ENCODE data around the gene ARNT2. TPM values are rescaled to one million over a fixed set of nuclear protein-coding genes. Genes with fewer than 3 reads are reported as not detected.

ARNT2 gene
- total and polyA plus RNA-seq, 10 of the 15 experiments (the other 5 are each of a cell fraction or from before 2014, with no cell fraction given), result 0.07 to 0.49 (median 0.09) TPM; not detected in 6

DNA sequence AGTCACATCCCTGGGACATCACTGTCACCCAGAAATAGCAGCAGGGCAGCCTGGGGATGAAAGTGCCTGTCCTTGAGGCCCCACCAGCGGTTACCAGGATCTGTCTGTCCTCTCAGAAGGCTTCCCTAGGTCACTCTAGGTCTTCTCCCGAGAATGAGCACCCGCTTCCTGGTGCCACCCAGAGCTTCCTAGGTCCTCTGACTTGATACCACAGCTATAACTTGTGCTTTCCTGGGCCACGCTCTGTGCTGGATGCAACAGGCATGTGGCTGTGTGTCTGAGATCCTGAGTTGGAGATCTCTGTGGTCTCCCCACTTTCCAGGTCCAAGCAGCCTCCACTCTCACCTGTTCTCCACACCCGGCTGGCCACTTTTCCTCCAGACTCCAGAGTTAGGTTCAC, 25.8 kb downstream of the ARNT2 start (continued):
- TF ChIP-seq, protein P1, sequence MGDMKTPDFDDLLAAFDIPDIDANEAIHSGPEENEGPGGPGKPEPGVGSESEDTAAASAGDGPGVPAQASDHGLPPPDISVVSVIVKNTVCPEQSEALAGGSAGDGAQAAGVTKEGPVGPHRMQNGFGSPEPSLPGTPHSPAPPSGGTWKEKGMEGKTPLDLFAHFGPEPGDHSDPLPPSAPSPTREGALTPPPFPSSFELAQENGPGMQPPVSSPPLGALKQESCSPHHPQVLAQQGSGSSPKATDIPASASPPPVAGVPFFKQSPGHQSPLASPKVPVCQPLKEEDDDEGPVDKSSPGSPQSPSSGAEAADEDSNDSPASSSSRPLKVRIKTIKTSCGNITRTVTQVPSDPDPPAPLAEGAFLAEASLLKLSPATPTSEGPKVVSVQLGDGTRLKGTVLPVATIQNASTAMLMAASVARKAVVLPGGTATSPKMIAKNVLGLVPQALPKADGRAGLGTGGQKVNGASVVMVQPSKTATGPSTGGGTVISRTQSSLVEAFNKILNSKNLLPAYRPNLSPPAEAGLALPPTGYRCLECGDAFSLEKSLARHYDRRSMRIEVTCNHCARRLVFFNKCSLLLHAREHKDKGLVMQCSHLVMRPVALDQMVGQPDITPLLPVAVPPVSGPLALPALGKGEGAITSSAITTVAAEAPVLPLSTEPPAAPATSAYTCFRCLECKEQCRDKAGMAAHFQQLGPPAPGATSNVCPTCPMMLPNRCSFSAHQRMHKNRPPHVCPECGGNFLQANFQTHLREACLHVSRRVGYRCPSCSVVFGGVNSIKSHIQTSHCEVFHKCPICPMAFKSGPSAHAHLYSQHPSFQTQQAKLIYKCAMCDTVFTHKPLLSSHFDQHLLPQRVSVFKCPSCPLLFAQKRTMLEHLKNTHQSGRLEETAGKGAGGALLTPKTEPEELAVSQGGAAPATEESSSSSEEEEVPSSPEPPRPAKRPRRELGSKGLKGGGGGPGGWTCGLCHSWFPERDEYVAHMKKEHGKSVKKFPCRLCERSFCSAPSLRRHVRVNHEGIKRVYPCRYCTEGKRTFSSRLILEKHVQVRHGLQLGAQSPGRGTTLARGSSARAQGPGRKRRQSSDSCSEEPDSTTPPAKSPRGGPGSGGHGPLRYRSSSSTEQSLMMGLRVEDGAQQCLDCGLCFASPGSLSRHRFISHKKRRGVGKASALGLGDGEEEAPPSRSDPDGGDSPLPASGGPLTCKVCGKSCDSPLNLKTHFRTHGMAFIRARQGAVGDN (IDR thresholded peaks at IDR 0.05), result no peak
- TF ChIP-seq, protein P2, sequence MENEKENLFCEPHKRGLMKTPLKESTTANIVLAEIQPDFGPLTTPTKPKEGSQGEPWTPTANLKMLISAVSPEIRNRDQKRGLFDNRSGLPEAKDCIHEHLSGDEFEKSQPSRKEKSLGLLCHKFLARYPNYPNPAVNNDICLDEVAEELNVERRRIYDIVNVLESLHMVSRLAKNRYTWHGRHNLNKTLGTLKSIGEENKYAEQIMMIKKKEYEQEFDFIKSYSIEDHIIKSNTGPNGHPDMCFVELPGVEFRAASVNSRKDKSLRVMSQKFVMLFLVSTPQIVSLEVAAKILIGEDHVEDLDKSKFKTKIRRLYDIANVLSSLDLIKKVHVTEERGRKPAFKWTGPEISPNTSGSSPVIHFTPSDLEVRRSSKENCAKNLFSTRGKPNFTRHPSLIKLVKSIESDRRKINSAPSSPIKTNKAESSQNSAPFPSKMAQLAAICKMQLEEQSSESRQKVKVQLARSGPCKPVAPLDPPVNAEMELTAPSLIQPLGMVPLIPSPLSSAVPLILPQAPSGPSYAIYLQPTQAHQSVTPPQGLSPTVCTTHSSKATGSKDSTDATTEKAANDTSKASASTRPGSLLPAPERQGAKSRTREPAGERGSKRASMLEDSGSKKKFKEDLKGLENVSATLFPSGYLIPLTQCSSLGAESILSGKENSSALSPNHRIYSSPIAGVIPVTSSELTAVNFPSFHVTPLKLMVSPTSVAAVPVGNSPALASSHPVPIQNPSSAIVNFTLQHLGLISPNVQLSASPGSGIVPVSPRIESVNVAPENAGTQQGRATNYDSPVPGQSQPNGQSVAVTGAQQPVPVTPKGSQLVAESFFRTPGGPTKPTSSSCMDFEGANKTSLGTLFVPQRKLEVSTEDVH (IDR thresholded peaks at IDR 0.05; ENCODE audit: low read depth, partially characterized antibody), result no peak
- TF ChIP-seq, protein P3, sequence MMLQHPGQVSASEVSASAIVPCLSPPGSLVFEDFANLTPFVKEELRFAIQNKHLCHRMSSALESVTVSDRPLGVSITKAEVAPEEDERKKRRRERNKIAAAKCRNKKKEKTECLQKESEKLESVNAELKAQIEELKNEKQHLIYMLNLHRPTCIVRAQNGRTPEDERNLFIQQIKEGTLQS (IDR thresholded peaks at IDR 0.05; ENCODE audit: borderline replicate concordance, extremely low read depth, low read depth, low read length), result no peak
- TF ChIP-seq, protein P4, sequence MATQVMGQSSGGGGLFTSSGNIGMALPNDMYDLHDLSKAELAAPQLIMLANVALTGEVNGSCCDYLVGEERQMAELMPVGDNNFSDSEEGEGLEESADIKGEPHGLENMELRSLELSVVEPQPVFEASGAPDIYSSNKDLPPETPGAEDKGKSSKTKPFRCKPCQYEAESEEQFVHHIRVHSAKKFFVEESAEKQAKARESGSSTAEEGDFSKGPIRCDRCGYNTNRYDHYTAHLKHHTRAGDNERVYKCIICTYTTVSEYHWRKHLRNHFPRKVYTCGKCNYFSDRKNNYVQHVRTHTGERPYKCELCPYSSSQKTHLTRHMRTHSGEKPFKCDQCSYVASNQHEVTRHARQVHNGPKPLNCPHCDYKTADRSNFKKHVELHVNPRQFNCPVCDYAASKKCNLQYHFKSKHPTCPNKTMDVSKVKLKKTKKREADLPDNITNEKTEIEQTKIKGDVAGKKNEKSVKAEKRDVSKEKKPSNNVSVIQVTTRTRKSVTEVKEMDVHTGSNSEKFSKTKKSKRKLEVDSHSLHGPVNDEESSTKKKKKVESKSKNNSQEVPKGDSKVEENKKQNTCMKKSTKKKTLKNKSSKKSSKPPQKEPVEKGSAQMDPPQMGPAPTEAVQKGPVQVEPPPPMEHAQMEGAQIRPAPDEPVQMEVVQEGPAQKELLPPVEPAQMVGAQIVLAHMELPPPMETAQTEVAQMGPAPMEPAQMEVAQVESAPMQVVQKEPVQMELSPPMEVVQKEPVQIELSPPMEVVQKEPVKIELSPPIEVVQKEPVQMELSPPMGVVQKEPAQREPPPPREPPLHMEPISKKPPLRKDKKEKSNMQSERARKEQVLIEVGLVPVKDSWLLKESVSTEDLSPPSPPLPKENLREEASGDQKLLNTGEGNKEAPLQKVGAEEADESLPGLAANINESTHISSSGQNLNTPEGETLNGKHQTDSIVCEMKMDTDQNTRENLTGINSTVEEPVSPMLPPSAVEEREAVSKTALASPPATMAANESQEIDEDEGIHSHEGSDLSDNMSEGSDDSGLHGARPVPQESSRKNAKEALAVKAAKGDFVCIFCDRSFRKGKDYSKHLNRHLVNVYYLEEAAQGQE (IDR thresholded peaks at IDR 0.05; ENCODE audit: low read depth, low read length), result no peak

Data from GM12878 (cell line).